Endothelial cell (in vitro differentiated cells): ENCODE measurements around the gene COL16A1. TPM values are rescaled to one million over a fixed set of nuclear protein-coding genes. Genes with fewer than 3 reads are reported as not detected.
A peak's percentile ranks its signal among the peaks of the same experiment; 100 is the strongest.

ENCODE experiments used
- DNase-seq: peaks from one replicate; pipeline ENCODE4 v3.0.0; 2021; ENCODE audit warnings: low spot score
- H3K27ac Mint-ChIP-seq: one replicate; pipeline ENCODE4 v1.8.0; 2021; ENCODE audit warnings: mixed read lengths, inconsistent platforms; ENCODE audit not compliant: unreplicated experiment
- H3K27me3 Mint-ChIP-seq: one replicate; pipeline ENCODE4 v1.8.0; 2021; ENCODE audit warnings: mild to moderate bottlenecking, moderate library complexity, mixed read lengths, inconsistent platforms; ENCODE audit not compliant: unreplicated experiment
- H3K36me3 Mint-ChIP-seq: one replicate; pipeline ENCODE4 v1.8.0; 2021; ENCODE audit warnings: mild to moderate bottlenecking, low read depth, mixed read lengths, inconsistent platforms; ENCODE audit not compliant: unreplicated experiment
- H3K4me1 Mint-ChIP-seq: one replicate; pipeline ENCODE4 v1.8.0; 2021; ENCODE audit warnings: mild to moderate bottlenecking, mixed read lengths, inconsistent platforms; ENCODE audit not compliant: unreplicated experiment
- H3K4me3 Mint-ChIP-seq: one replicate; pipeline ENCODE4 v1.8.0; 2021; ENCODE audit warnings: mild to moderate bottlenecking, mixed read lengths, inconsistent platforms; ENCODE audit not compliant: unreplicated experiment
- H3K9me3 Mint-ChIP-seq: one replicate; pipeline ENCODE4 v1.8.0; 2021; ENCODE audit warnings: mixed read lengths, inconsistent platforms; ENCODE audit not compliant: unreplicated experiment
- CTCF ChIP-seq: fragments of 200-600 bp; sonication (generic); IDR thresholded peaks from one replicate; pipeline ENCODE4 v1.5.0; 2021; ENCODE audit warnings: antibody characterized with exemption; ENCODE audit not compliant: unreplicated experiment
- total RNA-seq: library from RNA; stranded (reverse); fragmentation: NEBNext Ultra II Directional; extraction: Animal tissue kit (Norgen Biotek cat#: 25700); gene quantifications from one replicate; pipeline ENCODE4 v1.2.1, GENCODE V29; 2021; ENCODE audit not compliant: unreplicated experiment

Gene COL16A1
- total RNA-seq, 1 donor from 2014 or later: 5.3 TPM

GRCh38 chr1:31718327-31718897, 14.6 kb upstream of the COL16A1 start:
- Mint-ChIP-seq H3K4me1 (peaks cover 8% of the 10 kb centered on the region), H3K27ac (no peak overlapping the region), H3K27me3 (peaks cover 5% of the 10 kb centered on the region), H3K4me3 (no peak overlapping the region), H3K36me3 (no peaks in the 10 kb centered on the region), H3K9me3 (no peaks in the 10 kb centered on the region)
- no peak for TF ChIP-seq CTCF
- DNase-seq: no peak

DNA sequence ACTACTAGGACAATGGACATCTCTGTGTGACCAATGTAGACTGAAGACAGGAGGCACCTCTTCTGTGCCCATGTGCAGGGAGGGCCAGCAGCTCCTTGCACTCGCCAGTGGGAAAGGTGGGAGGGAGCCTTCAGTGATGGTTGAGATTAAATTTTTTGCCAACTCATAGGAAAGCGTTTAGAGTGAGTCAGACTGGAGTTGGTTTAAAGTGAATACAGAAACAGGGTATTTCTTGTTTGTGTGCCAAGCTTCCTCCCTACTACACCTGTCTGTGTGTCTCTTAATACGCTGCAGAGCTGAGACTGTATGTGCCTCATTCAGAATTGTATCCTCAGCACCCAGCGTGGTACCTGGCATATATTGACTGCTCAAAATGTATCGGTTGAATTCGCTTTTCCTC, 13.5 kb upstream of the COL16A1 start:
- no peak for DNase-seq
- TF ChIP-seq CTCF: no peak
- Mint-ChIP-seq H3K36me3 (no peaks in the 10 kb centered on the region), H3K4me1 (peaks cover 11% of the 10 kb centered on the region), H3K4me3 (no peak overlapping the region), H3K27me3 (peaks cover 7% of the 10 kb centered on the region), H3K27ac (no peak overlapping the region), H3K9me3 (no peaks in the 10 kb centered on the region)

DNA sequence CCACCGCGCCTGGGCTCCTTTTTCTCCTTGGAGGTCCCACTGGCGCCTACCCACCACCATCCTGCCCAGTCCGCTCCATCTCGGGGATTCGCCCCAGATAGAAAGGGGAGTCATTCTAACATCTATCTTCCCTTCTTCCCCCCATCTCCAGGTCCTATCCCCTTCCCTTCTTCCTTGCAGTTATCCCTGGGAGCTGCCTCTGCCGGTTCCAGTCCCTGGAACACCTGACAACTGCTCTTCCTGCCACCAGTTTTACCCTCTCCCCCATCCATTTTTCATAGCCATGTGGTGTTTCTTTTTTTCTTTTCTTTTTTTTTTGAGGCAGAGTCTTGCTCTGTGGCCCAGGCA, 12.0 kb upstream of the COL16A1 start:
- H3K9me3 Mint-ChIP-seq: no peaks in the 10 kb centered on the region
- H3K27ac Mint-ChIP-seq: no peak overlapping the region
- no peak for TF ChIP-seq CTCF
- peaks cover 15% of the 10 kb centered on the region for H3K4me1 Mint-ChIP-seq
- H3K27me3 Mint-ChIP-seq: peaks cover 12% of the 10 kb centered on the region
- no peaks in the 10 kb centered on the region for H3K36me3 Mint-ChIP-seq
- peak overlapping the region; percentile 59 for H3K4me3 Mint-ChIP-seq
- DNase-seq: no peak

DNA sequence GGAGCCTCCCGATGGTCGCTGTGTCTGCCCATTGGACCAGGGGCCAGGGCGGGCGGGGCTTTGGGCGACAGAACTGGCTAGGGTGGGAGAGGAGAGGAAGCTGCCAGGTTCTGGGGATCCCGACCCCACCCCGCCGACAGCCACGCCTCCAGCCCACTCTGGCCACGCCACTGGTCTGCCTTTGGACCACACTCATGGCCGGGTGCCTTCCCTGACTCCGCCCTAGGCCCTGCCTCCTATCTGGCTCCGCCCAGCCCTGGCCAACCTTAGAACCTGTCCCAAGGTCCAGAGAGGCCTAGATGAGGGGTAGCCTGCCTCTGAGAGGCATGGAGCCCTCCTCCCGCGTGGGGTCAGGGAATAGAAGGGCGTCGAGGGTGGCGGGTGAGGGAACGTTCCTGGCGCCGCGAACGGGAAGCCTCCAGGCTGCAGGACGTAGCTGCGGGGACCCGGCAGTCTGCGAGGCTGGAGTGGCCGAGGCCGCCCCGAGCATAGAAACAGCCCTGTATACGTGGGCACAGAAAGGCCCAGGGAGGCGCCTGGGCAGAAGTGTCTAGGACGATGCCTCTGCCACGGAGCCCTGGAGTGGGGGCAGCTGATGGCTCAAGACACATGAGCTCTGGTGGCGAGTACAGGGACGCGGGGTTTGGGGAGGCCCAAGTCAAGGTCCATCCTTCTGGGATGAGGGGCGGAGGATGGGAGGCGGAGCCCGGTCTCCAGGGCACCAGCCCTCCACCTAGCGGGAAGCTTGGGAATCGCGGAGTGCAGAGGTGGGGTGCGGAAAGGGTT, 11.5 kb upstream of the COL16A1 start:
- no peak overlapping the region for H3K27ac Mint-ChIP-seq
- no peaks in the 10 kb centered on the region for H3K9me3 Mint-ChIP-seq
- peak overlapping the region; percentile 91 for H3K4me3 Mint-ChIP-seq
- H3K4me1 Mint-ChIP-seq: peaks cover 15% of the 10 kb centered on the region
- peak; percentile 59 for TF ChIP-seq CTCF
- DNase-seq: peak; percentile 86
- H3K27me3 Mint-ChIP-seq: peaks cover 12% of the 10 kb centered on the region
- no peaks in the 10 kb centered on the region for H3K36me3 Mint-ChIP-seq

GRCh38 chr1:31714442-31715086, 10.7 kb upstream of the COL16A1 start:
- H3K4me3 Mint-ChIP-seq: peak overlapping the region; percentile 81
- H3K27me3 Mint-ChIP-seq: peaks cover 12% of the 10 kb centered on the region
- TF ChIP-seq CTCF: no peak
- H3K9me3 Mint-ChIP-seq: no peaks in the 10 kb centered on the region
- peaks cover 15% of the 10 kb centered on the region for H3K4me1 Mint-ChIP-seq
- peak overlapping the region; percentile 42 for H3K27ac Mint-ChIP-seq
- DNase-seq: peak; percentile 62
- no peaks in the 10 kb centered on the region for H3K36me3 Mint-ChIP-seq
